ENCODE measurements around the gene SLC22A13. TPM values are rescaled to one million over a fixed set of nuclear protein-coding genes. Genes with fewer than 3 reads are reported as not detected.

SLC22A13 gene
- total and polyA plus RNA-seq, 10 of the 15 experiments (the other 5 are each of a cell fraction or from before 2014, with no cell fraction given), result 0.03 to 0.19 (median 0.11) TPM; not detected in 5

- Histone ChIP-seq H3K79me2 (ENCODE audit: control insufficient read depth, insufficient read depth, low read length) (no peaks in the 10 kb centered on the region), H3K4me1 (ENCODE audit: control insufficient read depth, insufficient read depth, low read length) (no peaks in the 10 kb centered on the region), H3K4me2 (ENCODE audit: control insufficient read depth, insufficient read depth) (no peak overlapping the region), H3K4me3 (no peak overlapping the region), H3K9ac (ENCODE audit: control insufficient read depth, insufficient read depth, low read length) (no peak overlapping the region), H3K27me3 (replicated peaks in 1 of 2; ENCODE audit: control insufficient read depth in 2 of 2, insufficient read depth in 2 of 2, low read length in 1 of 2) (no peaks in the 10 kb centered on the region), H3K36me3 (ENCODE audit: control insufficient read depth in 2 of 2, insufficient read depth in 2 of 2, low read length in 1 of 2) (no peaks in the 10 kb centered on the region), H2AFZ (ENCODE audit: control insufficient read depth, low read depth, low read length) (no peak overlapping the region), H3K9me3 (replicated peaks; ENCODE audit: control insufficient read depth, insufficient read depth, low read length) (peaks cover 2% of the 10 kb centered on the region; the same call in 2 of the 3 replicates), H3K27ac (ENCODE audit: control insufficient read depth, insufficient read depth) (no peak overlapping the region), H4K20me1 (ENCODE audit: control insufficient read depth, insufficient read depth) (no peaks in the 10 kb centered on the region)
- intact Hi-C loops (cut with micrococcal nuclease; ENCODE audit: unreplicated experiment) (loop anchor here (10.0 kb wide), 1 partner anchor 327 kb away; no protein-coding TSS in a partner anchor), in situ Hi-C loops (cut with MboI) (no loop called here)
- ChIA-PET SMC1A (ENCODE audit: uncharacterized antibody, unreplicated experiment) (no interaction called here), POLR2A (no interaction called here), RAD21 (ENCODE audit: unreplicated experiment) (no interaction called here), CTCF (no interaction called here)
- DNase-seq (ENCODE audit: low read depth, low spot score) (no peak), ATAC-seq (no peak), FAIRE-seq (no peak)
- no TSS peak for BruUV-seq (replicated peaks)
- no peak for TF ChIP-seq ZBTB4 (CRISPR knock-in tag; IDR thresholded peaks at IDR 0.05)
- no peak for TF ChIP-seq KDM1A (IDR thresholded peaks at IDR 0.05; ENCODE audit: borderline replicate concordance)
- no peak for TF ChIP-seq SRF (IDR thresholded peaks at IDR 0.05; ENCODE audit: low read depth in 2 of 2, low read length in 2 of 2)
- no peak for TF ChIP-seq SMC3 (IDR thresholded peaks at IDR 0.05; ENCODE audit: borderline replicate concordance, low read length)
- no peak for TF ChIP-seq MEF2B (IDR thresholded peaks at IDR 0.05; ENCODE audit: partially characterized antibody, poor library complexity, severe bottlenecking)
- no peak for TF ChIP-seq NR2C1 (IDR thresholded peaks at IDR 0.05)
- TF ChIP-seq DPF2 (IDR thresholded peaks at IDR 0.05), result no peak
These were observed 61.9 kb downstream of the SLC22A13 start for GRCh38 chr3:38327335-38328009.

Small RNAs within 50 kb of the gene (small RNA-seq; reads per million reads assigned to genes)
- not detected for gene RNU6-235P

Other genes with a start within 250 kb of the SLC22A13 start
Only the 7 nearest of the 9 such genes appear.
- not detected in 2 replicates for gene DLEC1, start 226.6 kb upstream of the SLC22A13 start, total RNA-seq (2014; rRNA removed)
- gene DLEC1, start 226.6 kb upstream of the SLC22A13 start, total RNA-seq (2014; rRNA removed; fragmentation: Illumina TruSeq; extraction: Trizol), result 0.04 TPM in 1 of 2 replicates, not detected in the other
- gene DLEC1, start 226.6 kb upstream of the SLC22A13 start, total RNA-seq (2021), result 0.08 TPM in 2 replicates
- 0.03 and 0.05 TPM in 2 replicates for gene DLEC1, start 226.6 kb upstream of the SLC22A13 start, polyA plus RNA-seq (2011; rRNA removed)
- not detected in 2 replicates for gene DLEC1, start 226.6 kb upstream of the SLC22A13 start, polyA plus RNA-seq (2014; fragmentation: Illumina TruSeq; extraction: Trizol)
- under 1 TPM; 0.07 to 0.14 TPM for gene DLEC1, start 226.6 kb upstream of the SLC22A13 start, polyA plus RNA-seq (2014; fragmentation: Nextera tagmentation; extraction: Ambion mirVana)
- 0.03 and 0.04 TPM in 2 replicates for gene DLEC1, start 226.6 kb upstream of the SLC22A13 start, polyA plus RNA-seq (2014; rRNA removed)
- under 1 TPM in 1 of 2 experiments, not detected in 1; 0.29 TPM for gene DLEC1, start 226.6 kb upstream of the SLC22A13 start, polyA plus RNA-seq (2016; fragmentation: Nextera tagmentation; extraction: Ambion mirVana)
- 41.9 and 56.5 TPM in 2 replicates for gene ACAA1, start 128.7 kb upstream of the SLC22A13 start, total RNA-seq (2014; rRNA removed)
- 41.0 and 43.3 TPM in 2 replicates for gene ACAA1, start 128.7 kb upstream of the SLC22A13 start, total RNA-seq (2014; rRNA removed; fragmentation: Illumina TruSeq; extraction: Trizol)
- gene ACAA1, start 128.7 kb upstream of the SLC22A13 start, total RNA-seq (2021), result 65.6 and 68.1 TPM in 2 replicates
- 54.9 and 85.4 TPM in 2 replicates for gene ACAA1, start 128.7 kb upstream of the SLC22A13 start, polyA plus RNA-seq (2011; rRNA removed)
- 24.5 and 51.5 TPM in 2 replicates for gene ACAA1, start 128.7 kb upstream of the SLC22A13 start, polyA plus RNA-seq (2014; fragmentation: Illumina TruSeq; extraction: Trizol)
- 10 to 100 TPM in 1 of 2 experiments, 1 to 10 TPM in 1; 5.7 to 12.6 TPM for gene ACAA1, start 128.7 kb upstream of the SLC22A13 start, polyA plus RNA-seq (2014; fragmentation: Nextera tagmentation; extraction: Ambion mirVana)
- gene ACAA1, start 128.7 kb upstream of the SLC22A13 start, polyA plus RNA-seq (2014; rRNA removed), result 79.2 and 90.2 TPM in 2 replicates
- 10 to 100 TPM; 64.8 to 75.1 TPM for gene ACAA1, start 128.7 kb upstream of the SLC22A13 start, polyA plus RNA-seq (2016; fragmentation: Nextera tagmentation; extraction: Ambion mirVana)
- gene MYD88, start 127.2 kb upstream of the SLC22A13 start, total RNA-seq (2014; rRNA removed), result 28.7 and 38.6 TPM in 2 replicates
- 5.5 and 6.2 TPM in 2 replicates for gene MYD88, start 127.2 kb upstream of the SLC22A13 start, total RNA-seq (2014; rRNA removed; fragmentation: Illumina TruSeq; extraction: Trizol)
- 65.6 and 67.7 TPM in 2 replicates for gene MYD88, start 127.2 kb upstream of the SLC22A13 start, total RNA-seq (2021)
- 41.6 and 61.7 TPM in 2 replicates for gene MYD88, start 127.2 kb upstream of the SLC22A13 start, polyA plus RNA-seq (2011; rRNA removed)
- gene MYD88, start 127.2 kb upstream of the SLC22A13 start, polyA plus RNA-seq (2014; fragmentation: Illumina TruSeq; extraction: Trizol), result 83.0 and 84.8 TPM in 2 replicates
- 10 to 100 TPM; 37.6 to 82.0 TPM for gene MYD88, start 127.2 kb upstream of the SLC22A13 start, polyA plus RNA-seq (2014; fragmentation: Nextera tagmentation; extraction: Ambion mirVana)
- gene MYD88, start 127.2 kb upstream of the SLC22A13 start, polyA plus RNA-seq (2014; rRNA removed), result 80.2 and 96.7 TPM in 2 replicates
- 10 to 100 TPM; 69.4 to 83.4 TPM for gene MYD88, start 127.2 kb upstream of the SLC22A13 start, polyA plus RNA-seq (2016; fragmentation: Nextera tagmentation; extraction: Ambion mirVana)
- 34.7 and 37.1 TPM in 2 replicates for gene OXSR1, start 100.3 kb upstream of the SLC22A13 start, total RNA-seq (2014; rRNA removed)
- 36.9 and 38.3 TPM in 2 replicates for gene OXSR1, start 100.3 kb upstream of the SLC22A13 start, total RNA-seq (2014; rRNA removed; fragmentation: Illumina TruSeq; extraction: Trizol)
- gene OXSR1, start 100.3 kb upstream of the SLC22A13 start, total RNA-seq (2021), result 45.2 and 48.0 TPM in 2 replicates
- 54.6 and 74.8 TPM in 2 replicates for gene OXSR1, start 100.3 kb upstream of the SLC22A13 start, polyA plus RNA-seq (2011; rRNA removed)
- gene OXSR1, start 100.3 kb upstream of the SLC22A13 start, polyA plus RNA-seq (2014; fragmentation: Illumina TruSeq; extraction: Trizol), result 50.3 and 59.6 TPM in 2 replicates
- 10 to 100 TPM; 12.4 to 16.9 TPM for gene OXSR1, start 100.3 kb upstream of the SLC22A13 start, polyA plus RNA-seq (2014; fragmentation: Nextera tagmentation; extraction: Ambion mirVana)
- 35.0 and 36.7 TPM in 2 replicates for gene OXSR1, start 100.3 kb upstream of the SLC22A13 start, polyA plus RNA-seq (2014; rRNA removed)
- 10 to 100 TPM; 18.0 to 18.8 TPM for gene OXSR1, start 100.3 kb upstream of the SLC22A13 start, polyA plus RNA-seq (2016; fragmentation: Nextera tagmentation; extraction: Ambion mirVana)
- gene SLC22A14, start 16.5 kb downstream of the SLC22A13 start, total RNA-seq (2014; rRNA removed), result not detected in 2 replicates
- not detected in 2 replicates for gene SLC22A14, start 16.5 kb downstream of the SLC22A13 start, total RNA-seq (2014; rRNA removed; fragmentation: Illumina TruSeq; extraction: Trizol)
- gene SLC22A14, start 16.5 kb downstream of the SLC22A13 start, total RNA-seq (2021), result not detected in 2 replicates
- 0.04 TPM in 1 of 2 replicates, not detected in the other for gene SLC22A14, start 16.5 kb downstream of the SLC22A13 start, polyA plus RNA-seq (2011; rRNA removed)
- gene SLC22A14, start 16.5 kb downstream of the SLC22A13 start, polyA plus RNA-seq (2014; fragmentation: Illumina TruSeq; extraction: Trizol), result not detected in 2 replicates
- not detected for gene SLC22A14, start 16.5 kb downstream of the SLC22A13 start, polyA plus RNA-seq (2014; fragmentation: Nextera tagmentation; extraction: Ambion mirVana)
- gene SLC22A14, start 16.5 kb downstream of the SLC22A13 start, polyA plus RNA-seq (2014; rRNA removed), result not detected in 2 replicates
- not detected for gene SLC22A14, start 16.5 kb downstream of the SLC22A13 start, polyA plus RNA-seq (2016; fragmentation: Nextera tagmentation; extraction: Ambion mirVana)
- 3.5 and 3.7 TPM in 2 replicates for gene XYLB, start 81.0 kb downstream of the SLC22A13 start, total RNA-seq (2014; rRNA removed)
- gene XYLB, start 81.0 kb downstream of the SLC22A13 start, total RNA-seq (2014; rRNA removed; fragmentation: Illumina TruSeq; extraction: Trizol), result 2.8 and 3.1 TPM in 2 replicates
- gene XYLB, start 81.0 kb downstream of the SLC22A13 start, total RNA-seq (2021), result 2.9 and 4.0 TPM in 2 replicates
- gene XYLB, start 81.0 kb downstream of the SLC22A13 start, polyA plus RNA-seq (2011; rRNA removed), result 3.1 and 6.1 TPM in 2 replicates
- gene XYLB, start 81.0 kb downstream of the SLC22A13 start, polyA plus RNA-seq (2014; fragmentation: Illumina TruSeq; extraction: Trizol), result 3.9 and 5.4 TPM in 2 replicates
- gene XYLB, start 81.0 kb downstream of the SLC22A13 start, polyA plus RNA-seq (2014; fragmentation: Nextera tagmentation; extraction: Ambion mirVana), result under 1 TPM; 0.60 to 0.80 TPM
- 2.6 and 3.8 TPM in 2 replicates for gene XYLB, start 81.0 kb downstream of the SLC22A13 start, polyA plus RNA-seq (2014; rRNA removed)
- gene XYLB, start 81.0 kb downstream of the SLC22A13 start, polyA plus RNA-seq (2016; fragmentation: Nextera tagmentation; extraction: Ambion mirVana), result 1 to 10 TPM; 3.3 to 5.0 TPM
- gene ACVR2B, start 188.1 kb downstream of the SLC22A13 start, total RNA-seq (2014; rRNA removed), result 1.4 and 1.5 TPM in 2 replicates
- 1.4 and 1.7 TPM in 2 replicates for gene ACVR2B, start 188.1 kb downstream of the SLC22A13 start, total RNA-seq (2014; rRNA removed; fragmentation: Illumina TruSeq; extraction: Trizol)
- gene ACVR2B, start 188.1 kb downstream of the SLC22A13 start, total RNA-seq (2021), result 2.4 and 3.2 TPM in 2 replicates
- 2.9 TPM in 2 replicates for gene ACVR2B, start 188.1 kb downstream of the SLC22A13 start, polyA plus RNA-seq (2011; rRNA removed)
- 0.85 and 1.2 TPM in 2 replicates for gene ACVR2B, start 188.1 kb downstream of the SLC22A13 start, polyA plus RNA-seq (2014; fragmentation: Illumina TruSeq; extraction: Trizol)
- under 1 TPM; 0.27 to 0.29 TPM for gene ACVR2B, start 188.1 kb downstream of the SLC22A13 start, polyA plus RNA-seq (2014; fragmentation: Nextera tagmentation; extraction: Ambion mirVana)
- gene ACVR2B, start 188.1 kb downstream of the SLC22A13 start, polyA plus RNA-seq (2014; rRNA removed), result 0.70 and 0.87 TPM in 2 replicates
- 1 to 10 TPM in 1 of 2 experiments, under 1 TPM in 1; 0.76 to 1.2 TPM for gene ACVR2B, start 188.1 kb downstream of the SLC22A13 start, polyA plus RNA-seq (2016; fragmentation: Nextera tagmentation; extraction: Ambion mirVana)